RCC 7860 (cell line): ENCODE measurements around the gene DNAH11.
"Not testable (repeated sequence)": the region's sequence is repeated elsewhere in the genome, so short reads cannot be mapped to it uniquely, and the experiment has no call there.

Experiments used
- DNase-seq: peaks from one replicate; pipeline ENCODE4 v3.0.0-alpha.2; 2015; ENCODE audit warnings: low spot score
- FAIRE-seq: peaks from 2 replicates; lab custom pipeline; 2012; peaks lifted over from hg19 to GRCh38; lab: Jason Lieb, UNC

The DNAH11 gene

GRCh38 chr7:21702303-21702702 is 159.5 kb downstream of the DNAH11 start:
- FAIRE-seq (no peak), DNase-seq (no peak)

DNA sequence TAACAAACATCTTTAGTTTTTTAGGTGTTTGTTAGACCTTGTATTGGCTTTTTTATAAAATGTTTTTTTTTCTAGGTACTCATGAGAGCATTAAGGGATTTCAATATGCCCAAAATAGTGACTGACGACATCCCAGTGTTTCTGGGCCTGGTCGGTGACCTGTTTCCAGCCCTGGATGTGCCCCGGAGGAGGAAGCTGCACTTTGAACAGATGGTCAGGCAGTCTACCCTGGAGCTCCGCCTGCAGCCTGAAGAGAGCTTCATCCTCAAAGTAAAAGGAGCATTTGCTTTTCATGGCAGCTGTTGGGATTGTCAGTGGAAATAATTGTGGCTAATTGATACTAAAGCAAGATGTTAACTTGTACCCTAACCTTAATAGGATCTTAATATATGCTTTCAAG is 161.5 kb downstream of the DNAH11 start:
- no peak for DNase-seq

GRCh38 chr7:21706131-21706530 is 163.3 kb downstream of the DNAH11 start:
- no peak for FAIRE-seq
- DNase-seq: no peak

More for the DNA sequence above, 161.5 kb downstream of the DNAH11 start:
- FAIRE-seq: no peak

- no peak for DNase-seq
- no peak for FAIRE-seq
Observed at GRCh38 chr7:21707566-21707965, 164.7 kb downstream of the DNAH11 start.

DNA sequence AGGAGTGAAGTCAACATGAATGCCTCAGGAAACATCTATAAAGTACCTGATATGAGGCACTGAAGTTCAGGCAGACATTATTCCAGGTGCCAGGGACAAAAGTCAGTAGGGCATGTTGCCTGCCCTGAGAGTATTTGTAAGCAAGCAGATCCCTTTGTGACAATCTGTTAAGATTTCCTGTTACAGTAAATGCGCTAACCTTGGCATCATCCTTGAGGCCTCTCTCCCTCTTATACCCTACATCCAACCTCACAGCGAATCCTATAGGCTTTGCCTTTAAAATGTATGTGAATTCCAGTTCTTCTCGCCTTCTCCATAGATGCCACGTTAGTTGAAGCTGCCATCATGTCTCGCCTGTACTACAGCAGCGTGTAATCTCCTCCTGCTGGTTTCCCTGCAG is 165.3 kb downstream of the DNAH11 start:
- no peak for FAIRE-seq
- no peak for DNase-seq

DNA sequence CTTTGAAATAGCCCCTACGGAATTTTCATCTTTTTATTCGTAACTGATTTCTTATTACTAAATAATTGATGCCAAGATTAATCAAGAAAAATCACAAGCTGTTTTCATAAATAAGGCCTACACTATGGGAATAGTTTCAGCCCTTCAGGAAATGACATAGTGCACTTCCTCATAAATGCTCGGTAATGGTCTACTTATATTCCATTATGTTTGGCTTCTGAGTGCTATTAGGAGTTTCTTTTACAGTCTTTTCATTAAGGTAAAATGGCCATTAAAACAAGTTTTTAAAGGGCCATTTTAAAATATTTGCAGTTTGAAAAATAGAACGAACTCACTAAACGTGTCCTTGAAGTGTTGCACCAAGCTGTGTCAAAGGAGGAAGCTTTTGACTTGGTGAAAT is 174.5 kb downstream of the DNAH11 start:
- FAIRE-seq (no peak), DNase-seq (no peak)

GRCh38 chr7:21718391-21718790 is 175.6 kb downstream of the DNAH11 start:
- FAIRE-seq (no peak), DNase-seq (no peak)

DNA sequence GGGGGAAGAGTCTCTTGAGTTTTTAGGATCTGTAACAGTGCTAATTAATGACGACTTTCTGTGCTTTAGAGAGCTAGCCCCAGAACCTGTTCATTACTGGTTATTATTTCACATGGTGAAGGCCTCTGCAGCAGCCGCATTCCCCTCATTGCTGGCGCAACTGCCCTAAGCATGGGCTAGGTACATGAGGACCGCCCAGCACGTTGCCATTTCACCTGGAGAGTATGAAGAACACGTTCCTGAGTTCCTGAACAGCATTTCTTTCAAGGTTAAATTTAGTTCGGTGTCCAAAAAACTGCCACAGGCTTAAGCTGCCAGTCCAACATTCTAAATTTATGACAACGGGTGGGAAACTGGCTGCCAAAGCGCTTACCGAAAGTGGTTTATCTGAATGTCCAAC is 177.0 kb downstream of the DNAH11 start:
- DNase-seq (no peak), FAIRE-seq (no peak)

- no peak for DNase-seq
- FAIRE-seq: no peak
Observed at GRCh38 chr7:21722371-21722770, 179.5 kb downstream of the DNAH11 start.

DNA sequence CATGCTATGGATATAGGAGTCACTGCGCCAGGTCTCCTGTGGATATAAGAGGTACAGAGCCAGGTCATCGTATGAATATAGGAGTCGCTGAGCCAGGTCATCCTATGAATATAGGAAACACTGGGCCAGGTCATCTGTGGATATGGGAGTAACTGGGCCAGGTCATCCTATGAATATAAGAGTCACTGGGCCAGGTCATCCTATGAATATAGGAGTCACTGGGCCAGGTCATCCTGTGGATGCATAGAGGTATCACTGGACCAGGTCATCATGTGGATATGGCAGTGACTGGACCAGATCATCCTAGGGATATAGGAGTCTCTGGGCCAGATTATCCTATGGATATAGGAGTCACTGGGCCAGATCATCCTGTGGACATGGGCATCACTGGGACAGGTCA is 181.7 kb downstream of the DNAH11 start:
- no peak for FAIRE-seq
- no peak for DNase-seq

DNA sequence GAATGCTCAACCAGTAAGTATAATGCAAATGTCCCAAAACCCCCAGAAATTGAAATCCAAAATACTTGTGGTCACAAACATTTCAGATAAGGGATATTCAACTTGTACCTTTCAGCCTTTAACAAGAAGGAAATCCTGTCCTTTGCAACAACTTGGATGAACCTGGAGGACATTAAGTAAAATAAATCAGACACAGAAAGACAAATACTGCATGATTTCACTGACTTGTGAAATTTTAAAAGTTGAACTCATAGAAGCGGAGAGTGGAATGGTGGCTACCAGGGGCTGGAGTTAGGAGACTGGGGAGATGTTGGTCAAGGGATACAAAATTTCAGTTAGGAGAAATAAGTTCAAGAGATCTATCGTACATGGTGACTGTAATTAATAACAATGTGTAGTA is 187.6 kb downstream of the DNAH11 start:
- FAIRE-seq: no peak
- DNase-seq: no peak

DNA sequence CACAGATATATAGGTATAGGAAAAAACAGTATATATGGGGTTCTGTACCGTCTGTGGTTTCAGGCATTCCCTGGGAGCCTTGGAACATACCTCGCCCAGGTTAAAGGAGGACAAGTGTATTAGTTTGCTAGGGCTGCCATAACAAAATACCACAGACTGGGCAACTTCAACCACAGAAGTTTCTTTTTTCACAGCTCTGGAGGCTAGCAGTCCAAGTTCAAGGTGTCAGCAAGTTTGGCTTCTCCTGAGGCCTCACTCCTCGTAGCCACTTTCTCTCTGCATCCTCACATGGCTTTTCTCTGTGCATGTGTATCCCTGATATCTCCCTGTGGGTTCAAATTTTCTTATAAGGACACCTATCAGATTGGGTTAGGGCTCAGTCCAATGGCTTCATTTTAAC is 189.1 kb downstream of the DNAH11 start:
- no peak for FAIRE-seq
- DNase-seq: no peak

DNA sequence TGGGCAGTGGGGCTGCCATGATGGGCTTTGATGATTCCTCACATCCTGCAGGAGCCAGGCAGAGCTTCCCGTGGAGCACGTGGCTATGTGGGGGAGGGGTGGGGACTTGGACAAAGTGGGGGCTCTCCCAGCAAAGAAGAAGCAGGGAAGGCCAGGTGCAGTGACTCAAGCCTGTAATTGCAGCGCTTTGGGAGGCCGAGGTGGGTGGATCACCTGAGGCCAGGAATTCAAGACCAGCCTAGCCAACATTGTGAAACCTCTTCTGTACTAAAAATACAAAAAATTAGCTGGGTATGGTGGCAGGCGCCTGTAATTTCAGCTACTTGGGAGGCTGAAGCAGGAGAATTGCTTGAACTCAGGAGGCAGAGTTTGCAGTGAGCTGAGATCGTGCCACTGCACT is 190.1 kb downstream of the DNAH11 start:
- not testable (repeated sequence) for DNase-seq, FAIRE-seq

DNA sequence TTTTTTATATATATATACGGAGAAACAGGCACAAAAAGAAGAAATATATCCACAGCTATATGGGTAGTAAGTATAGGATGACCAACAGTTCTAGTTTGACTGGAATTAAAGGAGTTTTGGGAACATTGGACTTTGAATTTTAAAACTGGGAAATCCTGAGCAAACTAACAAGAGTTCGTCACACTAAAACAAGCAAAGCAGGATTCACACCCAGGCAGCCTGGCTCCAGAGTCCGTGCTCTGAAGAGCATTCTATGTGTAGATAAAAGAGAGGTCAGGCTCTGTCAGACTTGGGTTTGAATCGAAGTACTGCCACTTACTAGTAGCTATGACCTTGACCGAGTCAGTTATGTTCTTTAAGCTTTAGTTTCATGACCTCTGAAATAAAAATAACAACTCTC is 191.0 kb downstream of the DNAH11 start:
- DNase-seq: no peak
- FAIRE-seq: no peak

DNA sequence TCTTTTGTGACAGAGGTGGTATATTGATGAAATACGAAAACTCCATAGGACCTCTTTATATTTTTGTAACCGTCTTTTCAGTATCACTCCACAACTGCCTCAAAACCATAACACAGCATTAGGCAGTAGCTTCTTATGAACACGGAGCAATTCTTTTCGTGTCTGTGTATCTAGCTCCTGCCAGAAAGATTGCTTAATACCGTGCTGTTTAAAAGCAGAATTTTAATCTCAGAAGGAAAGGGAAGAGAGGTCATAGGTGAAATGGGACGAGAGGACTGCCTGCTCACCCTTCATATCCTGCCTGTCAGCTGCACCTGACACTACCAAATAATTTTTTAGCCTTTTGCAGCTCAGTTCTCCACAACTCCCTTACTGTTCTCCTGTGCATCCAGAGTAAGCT is 200.7 kb downstream of the DNAH11 start:
- FAIRE-seq: no peak
- DNase-seq: no peak

GRCh38 chr7:21746949-21747348 is 204.1 kb downstream of the DNAH11 start:
- no peak for FAIRE-seq
- DNase-seq: no peak

- no peak for FAIRE-seq
- no peak for DNase-seq
Observed at GRCh38 chr7:21747806-21748205, 205.0 kb downstream of the DNAH11 start.

GRCh38 chr7:21749378-21749777 is 206.5 kb downstream of the DNAH11 start:
- DNase-seq (no peak), FAIRE-seq (no peak)

DNA sequence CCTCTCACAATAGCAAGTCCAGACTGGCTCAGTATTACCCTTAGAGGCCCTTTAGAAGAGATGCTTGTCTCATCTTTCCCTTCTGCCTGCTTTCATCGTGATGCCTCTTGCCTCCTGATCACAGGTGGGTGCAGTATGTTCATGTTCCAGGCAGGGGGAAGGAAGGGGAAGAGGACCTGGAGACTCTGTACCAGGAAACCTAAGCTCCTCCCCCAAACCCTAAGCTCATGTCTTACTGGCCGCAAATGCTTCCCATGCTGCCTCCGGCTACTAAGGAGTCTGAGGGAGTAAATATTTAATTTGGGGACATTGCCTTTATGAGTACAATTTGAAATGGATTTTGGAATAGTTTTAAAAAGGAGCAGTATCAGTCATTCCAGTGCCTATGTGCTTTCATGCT is 210.2 kb downstream of the DNAH11 start:
- FAIRE-seq: no peak
- DNase-seq: no peak

GRCh38 chr7:21754963-21755362 is 212.1 kb downstream of the DNAH11 start:
- DNase-seq: no peak
- no peak for FAIRE-seq

- DNase-seq: no peak
- no peak for FAIRE-seq
Observed at GRCh38 chr7:21757537-21758282, 214.9 kb downstream of the DNAH11 start.

DNA sequence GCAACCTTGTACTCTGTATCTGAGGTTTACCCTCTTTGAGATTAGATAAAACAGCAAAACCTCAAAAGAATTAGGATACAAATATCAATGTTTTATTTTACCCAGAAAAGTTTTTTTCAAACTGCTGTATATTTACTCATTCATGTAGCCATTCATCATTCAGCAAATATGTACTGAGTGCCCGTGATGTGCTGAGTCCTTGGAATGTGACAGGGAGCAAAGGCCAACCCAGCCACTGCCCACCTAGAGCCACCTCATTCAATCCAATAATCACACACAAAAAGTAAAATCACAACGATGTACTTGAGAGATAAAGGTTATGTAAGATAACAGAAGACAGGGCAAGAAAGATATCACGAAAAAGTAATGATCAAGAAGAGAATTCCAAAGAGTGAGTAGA is 215.4 kb downstream of the DNAH11 start:
- FAIRE-seq (no peak), DNase-seq (no peak)

DNA sequence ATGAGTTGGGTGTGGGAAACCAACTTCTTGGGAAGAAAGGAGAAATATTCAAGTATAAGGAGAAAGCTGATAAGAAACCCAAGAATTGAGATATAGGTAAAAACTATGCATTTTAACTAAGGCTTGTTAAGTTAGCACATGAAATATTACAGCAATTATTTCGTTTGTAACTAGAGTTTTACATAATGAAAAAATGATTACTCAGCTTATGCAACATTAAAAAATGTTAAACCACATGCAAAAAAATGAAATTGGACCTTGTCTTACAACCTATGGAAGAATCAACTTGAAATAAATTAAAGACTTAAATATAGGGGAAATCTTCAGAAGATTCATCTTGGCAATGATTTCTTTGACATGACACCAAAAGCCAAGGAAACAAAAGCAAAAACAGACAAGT is 219.6 kb downstream of the DNAH11 start:
- DNase-seq (no peak), FAIRE-seq (no peak)
